Epithelial cell of esophagus (primary cell): ENCODE data around the gene NTN3.
A peak's percentile ranks its signal among the peaks of the same experiment; 100 is the strongest.

Source experiments
- DNase-seq: peaks from one replicate; pipeline ENCODE4 v3.0.0; 2010; ENCODE audit warnings: low read depth
- H3K4me3 ChIP-seq: 2 replicates; pipeline ENCODE4 v1.5.1; 2011; ENCODE audit warnings: mild to moderate bottlenecking, low read length, control low read depth
- CTCF ChIP-seq: IDR thresholded peaks from 2 replicates; pipeline ENCODE4 v1.5.1; 2011; ENCODE audit warnings: low read depth, mild to moderate bottlenecking, low read length, control low read depth, inconsistent platforms; ENCODE audit not compliant: insufficient read depth; ENCODE audit errors: missing control alignments

The NTN3 gene

DNA sequence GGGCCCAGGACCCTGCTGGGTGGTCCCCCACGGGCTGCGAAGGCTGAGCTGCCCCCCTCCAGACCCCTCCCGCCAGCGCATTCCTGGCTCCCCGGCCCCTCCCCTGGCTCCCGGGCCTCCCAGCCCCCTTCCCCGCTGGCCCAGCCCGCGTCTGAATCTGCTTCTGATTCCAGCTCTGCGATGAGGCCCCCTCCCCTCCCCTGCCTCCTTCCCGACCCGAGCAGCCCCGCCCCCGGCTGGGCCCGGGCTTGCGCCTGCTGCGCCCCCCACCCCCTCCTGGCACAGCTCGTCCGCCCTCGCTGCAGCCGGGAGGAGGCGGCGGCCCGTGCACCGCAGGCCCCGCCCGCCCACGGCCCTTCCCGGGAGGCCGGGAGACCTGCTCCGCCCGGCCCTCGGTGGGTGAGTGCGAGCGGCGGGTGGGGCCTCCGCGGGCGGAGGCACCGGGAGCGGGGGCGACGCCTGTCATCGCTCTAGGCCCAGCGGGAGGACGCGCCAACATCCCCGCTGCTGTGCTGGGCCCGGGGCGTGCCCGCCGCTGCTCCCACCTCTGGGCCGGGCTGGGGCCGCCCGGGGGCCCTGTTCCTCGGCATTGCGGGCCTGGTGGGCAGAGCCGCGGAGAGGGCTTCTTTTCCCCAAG, at the start of gene NTN3:
TSS of gene NTN3 (plus strand) at position 282 of the 637 bp plus-strand sequence. CDS start 405 bp downstream, outside the sequence.
- peak; percentile 24 for DNase-seq
- TF ChIP-seq CTCF: no peak
- H3K4me3 ChIP-seq: no peak within 1 kb of the TSS

DNA sequence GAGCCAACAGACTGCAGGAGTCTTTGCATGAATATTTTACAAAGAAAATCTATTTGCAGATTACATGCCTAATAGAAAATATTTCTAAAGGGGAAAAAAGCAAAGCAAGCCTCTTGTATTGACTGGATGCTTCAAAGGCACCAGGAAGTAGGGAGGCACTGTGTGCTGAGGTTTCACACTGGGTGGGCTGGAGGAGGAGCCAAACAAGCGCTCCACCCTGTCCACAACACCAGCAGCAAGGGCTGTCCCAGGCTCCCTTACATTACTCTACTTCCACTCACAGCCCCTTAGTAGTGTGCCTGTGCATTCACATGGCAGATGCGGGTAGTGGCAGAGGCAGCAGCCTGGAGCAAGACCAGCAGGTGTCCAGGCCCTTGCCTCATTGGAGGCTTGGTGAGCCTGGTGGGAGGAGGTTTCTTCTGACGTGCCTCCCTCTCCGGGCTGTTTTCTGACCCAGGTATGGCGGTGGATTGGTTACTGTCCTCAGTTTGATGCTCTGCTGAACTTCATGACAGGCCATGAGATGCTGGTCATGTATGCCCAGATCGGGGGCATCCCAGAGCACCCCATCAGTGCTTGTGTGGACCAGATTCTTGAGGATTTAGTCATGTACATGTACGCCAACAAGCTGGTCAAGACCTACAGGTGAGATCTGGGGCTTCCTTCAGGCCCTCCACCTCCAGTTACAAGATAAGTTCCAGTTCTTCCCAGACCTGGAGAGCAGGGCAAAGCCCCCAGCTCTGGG, 48.8 kb upstream of the NTN3 start:
- no peak overlapping the region for H3K4me3 ChIP-seq
- no peak for TF ChIP-seq CTCF
- no peak for DNase-seq

- DNase-seq: no peak
- no peak overlapping the region for H3K4me3 ChIP-seq
- TF ChIP-seq CTCF: no peak
These were observed 46.8 kb upstream of the NTN3 start for GRCh38 chr16:2424061-2425007.

DNA sequence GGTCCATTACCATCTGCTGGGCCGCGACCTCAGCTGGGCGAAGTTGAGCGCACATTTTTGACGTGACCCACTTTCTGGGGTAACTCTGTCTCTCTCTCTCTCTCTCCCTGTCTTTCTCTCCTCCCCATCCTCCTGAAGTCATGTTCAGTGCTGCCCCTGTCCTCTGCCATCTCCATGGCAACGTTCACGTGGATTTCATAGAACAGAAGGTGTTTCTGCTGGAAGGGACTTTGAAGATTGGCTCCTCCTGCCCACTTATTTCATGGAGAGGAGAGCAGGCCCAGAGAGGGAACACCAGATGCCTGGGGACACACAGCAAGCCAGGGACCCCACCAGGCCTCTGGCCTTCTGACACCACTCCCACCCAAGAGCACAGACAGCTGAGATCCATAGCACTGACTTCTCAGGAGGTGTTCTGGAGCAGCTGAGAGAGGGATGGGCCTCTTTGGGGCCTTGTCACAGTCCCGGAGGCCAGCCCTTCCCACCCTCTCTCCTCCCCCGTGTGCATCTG, 46.0 kb upstream of the NTN3 start:
- DNase-seq: no peak
- H3K4me3 ChIP-seq: no peak overlapping the region
- no peak for TF ChIP-seq CTCF

- H3K4me3 ChIP-seq: no peak overlapping the region
- DNase-seq: no peak
- no peak for TF ChIP-seq CTCF
These were observed 45.2 kb upstream of the NTN3 start for GRCh38 chr16:2425825-2426430.

DNA sequence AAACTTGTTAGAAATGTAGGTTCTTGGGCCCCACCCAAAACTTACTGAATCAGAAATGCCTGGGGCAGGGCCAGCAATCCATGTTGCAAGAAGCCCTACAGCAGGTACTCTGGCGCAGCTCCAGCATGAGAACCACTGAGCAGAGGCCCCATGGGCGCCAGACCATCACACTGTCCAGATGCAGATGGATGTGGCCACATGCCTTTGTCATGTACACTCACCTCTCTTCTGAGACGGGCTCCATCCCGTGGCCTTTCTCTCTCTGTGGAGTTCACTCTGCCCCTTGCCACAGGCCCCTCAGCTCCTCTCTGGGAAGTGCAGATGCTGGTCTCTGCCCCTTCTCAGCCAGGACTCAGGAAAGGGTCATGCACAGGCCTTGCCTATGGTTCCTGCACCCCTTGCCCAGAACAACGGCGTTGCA, 44.1 kb upstream of the NTN3 start:
- DNase-seq: peak; percentile 44
- H3K4me3 ChIP-seq: no peak overlapping the region
- no peak for TF ChIP-seq CTCF
